Measurements from ENCODE around the gene INSR.

Gene INSR

GRCh38 chr19:7063339-7063738 is 230.9 kb downstream of the INSR start:
- Histone ChIP-seq H3K27ac (ENCODE audit: low read length) (no peak overlapping the region), H3K36me3 (replicated peaks; ENCODE audit: low read depth, low read length) (no peaks in the 10 kb centered on the region), H3K4me3 (ENCODE audit: low read length) (no peak overlapping the region), H3K9me3 (ENCODE audit: insufficient read depth, low read length) (no peaks in the 10 kb centered on the region), H2AFZ (ENCODE audit: low read depth, low read length) (no peak overlapping the region), H3K9ac (ENCODE audit: low read length) (no peak overlapping the region), H3K79me2 (ENCODE audit: low read length) (no peaks in the 10 kb centered on the region), H4K20me1 (ENCODE audit: insufficient read depth, low read length) (no peaks in the 10 kb centered on the region), H3K27me3 (ENCODE audit: low read depth, low read length) (no peaks in the 10 kb centered on the region), H3K4me1 (ENCODE audit: low read length) (no peaks in the 10 kb centered on the region), H3K4me2 (ENCODE audit: low read length) (no peak overlapping the region)
- TF ChIP-seq, protein P1, sequence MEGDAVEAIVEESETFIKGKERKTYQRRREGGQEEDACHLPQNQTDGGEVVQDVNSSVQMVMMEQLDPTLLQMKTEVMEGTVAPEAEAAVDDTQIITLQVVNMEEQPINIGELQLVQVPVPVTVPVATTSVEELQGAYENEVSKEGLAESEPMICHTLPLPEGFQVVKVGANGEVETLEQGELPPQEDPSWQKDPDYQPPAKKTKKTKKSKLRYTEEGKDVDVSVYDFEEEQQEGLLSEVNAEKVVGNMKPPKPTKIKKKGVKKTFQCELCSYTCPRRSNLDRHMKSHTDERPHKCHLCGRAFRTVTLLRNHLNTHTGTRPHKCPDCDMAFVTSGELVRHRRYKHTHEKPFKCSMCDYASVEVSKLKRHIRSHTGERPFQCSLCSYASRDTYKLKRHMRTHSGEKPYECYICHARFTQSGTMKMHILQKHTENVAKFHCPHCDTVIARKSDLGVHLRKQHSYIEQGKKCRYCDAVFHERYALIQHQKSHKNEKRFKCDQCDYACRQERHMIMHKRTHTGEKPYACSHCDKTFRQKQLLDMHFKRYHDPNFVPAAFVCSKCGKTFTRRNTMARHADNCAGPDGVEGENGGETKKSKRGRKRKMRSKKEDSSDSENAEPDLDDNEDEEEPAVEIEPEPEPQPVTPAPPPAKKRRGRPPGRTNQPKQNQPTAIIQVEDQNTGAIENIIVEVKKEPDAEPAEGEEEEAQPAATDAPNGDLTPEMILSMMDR (IDR thresholded peaks at IDR 0.05; ENCODE audit: low read depth, low read length) = no peak
- TF ChIP-seq EZH2phosphoT487 (IDR thresholded peaks at IDR 0.05; ENCODE audit: low read depth) = no peak
